GM19328 (cell line): Measurements from ENCODE around the gene NRF1.
"Not testable (repeated sequence)": the region's sequence is repeated elsewhere in the genome, so short reads cannot be mapped to it uniquely, and the experiment has no call there.

Experiments
- ATAC-seq: cut with Tn5 transposase; IDR thresholded peaks from one replicate; pipeline ENCODE4 v1.9.1; 2021; ENCODE audit warnings: mild to moderate bottlenecking, moderate library complexity; ENCODE audit not compliant: unreplicated experiment

NRF1 gene

DNA sequence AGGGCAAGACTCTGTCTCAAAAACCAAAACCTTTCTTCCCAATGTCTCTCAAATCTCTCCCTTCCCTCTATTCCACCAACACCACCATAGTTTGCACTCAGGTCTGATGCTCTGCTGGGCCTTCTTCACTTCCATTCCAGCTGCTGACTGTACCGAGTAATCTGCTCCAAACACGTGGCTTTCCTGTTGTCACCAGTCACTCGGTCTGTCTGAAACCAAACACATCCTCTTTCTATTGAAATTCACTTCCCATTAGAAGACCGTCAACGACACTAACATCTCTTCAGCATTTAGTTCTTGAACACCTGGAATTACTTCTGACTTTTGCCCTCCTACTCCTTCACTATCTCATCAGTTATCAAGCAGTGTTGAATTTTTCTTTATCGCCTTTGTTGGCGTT, 4.7 kb upstream of the NRF1 start:
- ATAC-seq: no peak

DNA sequence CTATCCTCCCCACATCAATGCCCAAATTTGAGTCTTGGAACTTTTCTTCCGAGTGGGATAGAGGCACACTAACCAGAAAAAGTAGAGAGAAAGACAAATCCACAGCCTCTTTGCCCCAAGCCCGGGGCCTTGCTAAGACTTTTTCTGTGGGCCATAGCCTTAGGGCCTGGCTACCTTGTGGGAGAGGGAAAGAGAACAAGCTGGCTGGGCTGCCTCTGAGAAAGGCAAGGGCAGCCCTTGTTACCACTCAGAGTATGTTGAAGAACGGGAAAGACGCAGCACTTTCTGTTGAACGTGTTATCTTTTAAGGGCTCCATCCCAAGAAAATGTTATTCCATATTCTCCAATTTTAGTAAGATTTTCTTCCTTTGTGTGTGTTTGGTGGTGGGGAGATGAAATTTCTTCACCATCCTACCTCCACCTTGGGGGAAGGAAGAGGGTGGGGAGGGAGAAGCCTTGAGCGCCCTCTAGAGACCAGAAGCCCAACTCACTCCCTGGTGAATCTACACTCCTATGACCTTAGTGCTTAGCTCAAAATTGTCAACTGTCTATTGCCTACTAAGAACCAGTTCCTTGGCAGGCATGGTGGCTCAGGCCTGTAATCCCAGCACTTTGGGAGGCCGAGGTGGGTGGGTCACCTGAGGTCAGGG, 3.9 kb upstream of the NRF1 start:
- ATAC-seq: no peak

DNA sequence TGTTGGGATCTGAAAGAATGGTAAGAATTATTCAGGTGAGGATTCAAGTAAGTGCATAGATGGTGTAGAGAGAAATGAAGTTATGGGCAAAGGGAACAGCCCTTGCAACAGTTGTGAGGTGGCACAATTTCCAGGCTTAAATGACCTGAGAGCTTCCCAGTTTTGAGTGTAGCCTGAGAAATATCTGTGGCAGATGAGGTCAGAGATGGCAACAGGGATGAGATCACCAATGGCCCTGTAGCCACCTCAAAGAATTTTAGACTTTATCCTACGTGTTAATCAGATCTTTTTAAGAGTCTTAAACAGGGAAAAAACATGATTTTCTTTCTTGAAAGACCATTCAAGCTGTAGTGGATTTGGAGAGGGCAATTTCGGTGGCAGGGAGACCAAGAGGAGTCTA, 1.9 kb upstream of the NRF1 start:
- no peak for ATAC-seq

DNA sequence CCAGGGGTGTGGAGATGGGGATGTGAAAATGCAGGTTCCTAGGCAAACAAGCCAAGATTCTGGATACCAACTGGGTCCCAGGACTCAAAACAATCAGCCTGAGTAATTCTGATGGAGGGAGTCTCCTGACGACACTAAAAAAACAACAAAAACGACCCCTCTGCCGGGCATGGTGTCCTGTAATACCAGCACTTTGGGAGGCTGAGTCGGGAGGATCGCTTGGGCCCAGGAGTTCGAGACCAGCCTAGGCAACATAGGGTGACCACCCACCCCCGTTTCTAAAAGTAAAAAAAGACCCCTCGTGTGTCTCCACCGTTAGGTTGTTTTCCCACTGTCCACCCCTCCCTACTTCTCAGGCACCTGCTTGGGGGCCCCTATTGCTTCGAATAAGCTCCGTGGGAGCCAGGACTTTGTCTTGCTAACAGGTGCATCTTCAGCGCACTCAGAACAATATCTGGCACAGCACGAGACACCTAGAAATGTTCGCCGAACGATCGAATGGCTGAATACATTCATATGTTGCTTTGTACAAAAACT, 743 bp upstream of the NRF1 start:
- ATAC-seq: no peak

DNA sequence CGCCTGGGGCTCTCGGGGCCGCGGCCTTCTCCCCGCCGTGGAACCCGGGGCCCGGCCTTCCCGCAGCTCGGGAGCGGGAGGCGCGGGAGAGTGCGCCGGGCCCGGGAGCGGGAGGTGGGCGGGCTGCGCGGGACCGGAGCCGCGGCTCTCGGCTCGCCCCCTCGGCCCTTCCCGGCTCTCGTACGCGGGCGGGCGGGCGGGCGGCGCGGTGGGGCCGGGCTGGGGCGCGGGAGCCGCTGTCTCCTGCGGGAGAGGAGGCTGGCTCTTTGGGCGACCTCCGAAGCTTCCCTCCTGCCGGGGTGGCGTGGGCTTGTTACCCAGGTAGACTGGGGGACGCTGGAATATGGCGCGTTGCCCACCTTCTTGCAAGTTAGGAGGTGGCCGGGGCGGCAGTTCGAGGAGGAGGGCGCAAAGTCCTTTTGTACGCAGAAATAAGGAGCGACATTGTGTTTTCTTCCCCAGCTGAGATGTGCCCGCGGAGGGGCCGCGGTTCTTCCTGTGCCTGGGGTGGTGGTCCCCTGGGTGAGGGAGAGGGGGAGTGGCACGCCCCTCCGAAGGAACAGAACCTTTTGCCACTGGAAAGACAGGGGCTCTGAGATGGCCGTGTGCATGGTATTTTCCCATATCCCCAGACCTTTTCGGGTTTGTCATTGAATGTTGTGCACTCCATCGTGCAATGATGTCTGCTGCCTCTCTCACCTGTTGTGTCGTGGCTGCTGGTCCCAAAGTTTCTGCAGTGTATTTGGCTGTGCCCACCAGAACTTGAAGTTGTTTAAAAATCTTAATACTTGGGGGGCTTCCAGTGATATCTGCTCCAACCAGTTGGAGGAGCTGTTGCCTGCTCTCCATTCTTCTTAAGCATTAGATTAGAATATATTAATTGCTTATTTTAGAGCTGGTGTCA, 844 bp downstream of the NRF1 start:
- ATAC-seq: peak; percentile 2

DNA sequence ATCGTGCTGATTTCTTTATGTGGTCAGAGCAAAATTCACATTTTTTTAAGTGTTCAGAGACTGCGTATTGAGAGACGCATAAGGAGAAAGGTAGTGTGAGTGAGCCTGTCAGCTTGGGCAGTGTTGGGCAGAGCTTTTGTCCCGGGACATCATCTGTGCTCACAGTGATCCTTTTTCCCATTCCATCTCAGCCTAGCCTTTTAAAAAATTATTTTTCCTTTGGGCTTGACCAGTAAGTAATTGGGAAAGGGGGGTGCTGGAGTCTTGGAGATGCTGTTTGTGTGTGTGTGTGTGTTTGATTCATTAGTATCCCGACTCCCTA, 1.5 kb downstream of the NRF1 start:
- ATAC-seq: no peak

DNA sequence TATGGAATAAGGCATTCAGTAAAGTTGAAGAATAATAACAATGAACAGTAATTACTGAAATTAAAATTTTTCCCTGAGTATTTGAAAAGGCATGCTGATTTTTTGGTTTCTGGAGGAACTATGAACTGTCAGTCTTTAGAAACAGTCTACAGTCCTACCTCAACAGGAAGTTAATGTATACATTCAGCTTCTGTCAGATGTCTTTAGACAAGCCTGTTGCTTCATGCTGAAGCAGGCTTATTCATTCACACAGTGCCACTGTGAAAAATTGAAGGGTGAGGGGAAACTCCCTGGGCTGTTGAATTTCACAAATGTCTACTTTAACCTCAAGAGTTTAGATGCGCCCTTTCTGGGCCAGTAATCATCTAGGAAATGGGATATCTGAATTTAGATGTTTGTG, 3.5 kb downstream of the NRF1 start:
- ATAC-seq: no peak

DNA sequence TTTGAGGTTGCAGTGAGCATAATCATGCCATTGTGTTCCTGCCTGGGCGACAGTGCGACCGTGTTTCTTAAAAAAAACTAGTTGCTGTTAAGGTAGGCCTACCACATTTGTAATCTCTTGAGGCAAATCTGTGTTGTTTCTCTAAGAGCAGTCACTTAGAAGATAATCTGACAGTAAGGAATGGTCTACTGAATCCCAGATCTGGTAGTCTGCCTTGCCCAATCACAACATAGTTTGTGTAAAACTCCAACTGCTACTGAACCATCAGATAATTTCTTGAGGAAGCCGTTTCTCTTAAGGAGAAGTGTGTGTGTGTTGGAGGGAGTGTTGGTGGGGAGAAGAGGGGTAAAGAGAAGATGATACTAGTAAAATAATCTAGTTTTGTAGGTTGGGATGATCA, 5.0 kb downstream of the NRF1 start:
- no peak for ATAC-seq

DNA sequence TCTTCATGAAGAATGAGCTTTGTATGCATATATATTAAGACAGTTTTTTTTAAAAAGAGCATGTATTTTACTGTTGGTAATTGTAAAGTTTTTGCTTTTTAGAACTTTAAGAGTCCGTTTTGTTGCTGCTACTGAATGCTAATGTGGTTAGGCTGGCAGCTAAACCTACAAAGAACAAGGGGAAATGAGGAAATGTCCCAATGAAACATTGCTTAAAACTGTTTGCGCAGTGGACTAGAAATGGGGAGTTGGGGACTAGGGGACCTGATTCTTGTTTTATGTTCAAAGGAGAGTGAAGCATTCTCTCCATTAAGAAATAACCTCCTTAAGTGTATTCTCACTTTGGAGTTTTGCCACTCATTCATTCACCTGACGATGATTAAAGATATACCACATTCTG, 5.7 kb downstream of the NRF1 start:
- ATAC-seq: no peak

DNA sequence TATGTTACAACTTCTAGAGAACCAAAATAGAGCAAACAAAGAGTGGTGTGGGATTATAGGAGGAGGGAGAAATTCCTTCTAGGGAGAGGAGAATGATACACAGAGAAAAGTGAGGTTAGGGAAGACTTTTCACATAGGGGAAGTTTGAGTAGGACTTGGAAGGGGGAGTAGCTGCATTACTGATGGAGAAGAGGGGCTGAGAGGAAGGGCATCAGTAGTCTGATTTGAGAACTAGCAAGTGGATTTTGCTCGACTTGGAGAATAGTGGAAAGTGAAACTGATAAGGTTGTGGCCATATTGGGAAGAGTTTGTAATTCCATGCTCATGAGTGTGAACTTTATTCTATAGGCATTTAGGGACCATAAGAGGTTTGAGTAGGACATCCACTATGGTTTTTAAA, 6.1 kb downstream of the NRF1 start:
- ATAC-seq: no peak

DNA sequence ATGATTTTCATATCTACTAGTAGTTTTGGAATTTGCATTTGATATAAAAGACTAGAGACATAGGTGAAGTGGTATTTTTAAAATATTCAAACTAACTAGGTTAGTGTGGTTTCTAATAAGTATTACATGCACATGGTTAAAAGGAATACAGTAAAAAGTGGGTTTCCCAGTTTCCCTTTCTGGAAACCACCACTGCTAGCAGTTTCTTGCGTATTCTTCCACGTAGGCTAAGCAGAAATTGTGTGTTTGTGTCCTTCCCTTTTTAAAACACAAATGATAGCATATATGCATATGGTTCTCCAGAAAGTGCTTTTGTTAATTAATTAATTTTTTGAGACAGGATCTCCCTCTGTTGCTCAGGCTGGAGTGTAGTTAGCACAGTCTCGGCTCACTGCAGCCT, 15.4 kb downstream of the NRF1 start:
- ATAC-seq: no peak

DNA sequence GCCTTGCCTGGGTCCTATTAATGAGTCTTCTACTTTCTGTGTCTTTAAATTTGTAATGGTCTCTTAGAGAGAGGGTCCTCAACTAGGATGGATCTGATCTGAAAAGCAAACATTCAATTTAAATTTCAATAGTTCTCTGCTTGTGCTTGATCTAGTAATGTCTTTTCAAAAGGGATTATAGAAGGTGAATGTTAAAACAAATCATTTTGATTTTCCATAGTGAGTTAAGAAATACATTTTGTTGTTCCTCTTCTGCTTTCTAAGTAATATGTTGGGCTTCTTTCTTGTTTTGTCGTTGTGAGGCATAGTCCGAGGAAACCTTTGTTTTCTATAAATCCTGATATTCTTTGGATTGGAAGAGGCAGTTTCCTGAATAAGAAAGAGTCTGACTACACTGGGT, 18.8 kb downstream of the NRF1 start:
- ATAC-seq: no peak

DNA sequence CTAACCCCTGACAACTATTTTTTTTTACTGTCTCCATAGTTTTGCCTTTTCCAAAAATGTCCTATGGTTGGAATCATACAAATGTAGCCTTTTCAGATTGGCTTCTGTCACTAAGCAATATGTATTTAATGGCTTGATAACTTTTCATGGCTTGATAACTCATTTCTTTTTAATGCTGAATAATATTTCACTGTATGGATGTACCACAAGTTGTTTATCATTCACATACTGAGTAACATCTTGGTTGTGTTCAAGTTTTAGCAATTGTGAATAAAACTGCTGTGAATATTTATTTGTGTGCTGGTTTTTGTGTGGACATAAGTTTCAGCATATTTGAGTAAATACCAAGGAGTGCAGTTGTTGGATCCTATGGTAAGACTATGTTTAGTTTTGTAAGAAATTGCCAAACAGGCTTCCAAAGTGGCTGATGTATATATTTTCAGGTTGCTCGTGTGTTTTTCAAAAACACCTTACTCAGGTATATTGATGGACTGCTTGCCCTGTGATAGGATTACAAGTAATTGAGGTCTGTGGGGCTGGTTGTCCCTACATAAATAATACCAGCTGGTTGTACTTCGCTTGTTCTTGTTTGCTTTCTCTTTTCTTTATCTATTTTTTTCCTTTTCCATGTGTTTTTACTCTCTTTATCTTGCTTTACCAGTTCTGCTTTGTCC, 23.0 kb downstream of the NRF1 start:
- no peak for ATAC-seq

DNA sequence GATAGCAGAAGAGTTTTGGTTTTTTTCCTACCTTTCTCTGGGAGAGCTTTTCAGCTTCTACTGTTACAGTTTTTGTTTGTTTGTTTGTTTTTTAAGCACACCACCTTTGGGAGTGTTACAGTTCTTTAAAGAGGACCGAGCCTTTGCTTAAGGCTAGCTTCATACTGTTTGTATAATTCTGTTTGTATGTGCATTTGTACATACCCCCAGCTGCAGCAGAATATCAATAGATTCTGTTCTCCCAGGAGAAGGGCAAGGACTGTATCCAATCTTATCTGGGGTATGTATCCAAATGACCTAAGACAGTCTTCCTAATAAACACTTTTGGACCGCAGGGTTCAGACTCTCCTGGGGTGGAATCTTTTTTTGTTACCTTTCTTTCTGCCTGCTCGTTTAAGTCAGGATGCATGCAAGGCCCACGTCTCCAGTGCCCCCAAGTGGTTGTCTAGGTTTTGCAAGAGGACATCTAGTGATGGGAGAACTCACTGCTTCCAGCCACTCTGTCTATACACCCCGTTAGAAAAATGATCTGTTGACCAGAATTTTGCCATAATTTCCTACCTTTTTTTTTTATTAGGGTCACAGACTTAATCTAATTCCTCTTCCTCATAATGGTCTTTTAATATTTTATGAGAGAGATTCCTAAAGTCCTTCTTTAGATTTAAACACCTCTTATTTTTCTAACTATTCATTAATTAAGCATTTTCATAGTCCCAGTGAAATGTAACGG, 23.9 kb downstream of the NRF1 start:
- peak; percentile 70 for ATAC-seq

DNA sequence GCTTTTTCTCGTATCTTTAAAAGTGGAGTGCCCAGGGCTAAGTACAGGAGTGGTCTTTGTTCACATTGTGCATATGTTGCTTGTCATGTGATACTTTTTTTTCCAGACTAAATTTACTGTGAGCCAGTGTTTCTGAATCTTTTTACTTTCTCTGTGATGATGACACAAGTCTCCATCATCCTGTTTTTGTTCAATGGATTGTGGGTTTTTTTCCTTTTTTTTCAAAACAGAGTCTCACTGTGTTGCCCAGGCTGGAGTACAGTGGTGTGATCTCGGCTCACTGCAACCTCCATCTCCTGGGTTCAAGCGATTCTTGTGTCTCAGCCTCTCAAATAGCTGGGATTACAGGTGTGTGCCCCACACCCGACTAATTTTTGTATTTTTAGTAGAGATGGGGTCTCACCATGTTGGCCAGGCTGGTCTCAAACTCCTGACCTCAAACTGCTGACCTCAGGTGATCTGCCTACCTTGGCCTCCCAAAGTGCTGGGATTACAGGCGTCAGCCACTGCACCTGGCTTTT, 24.6 kb downstream of the NRF1 start:
- ATAC-seq: not testable (repeated sequence)

DNA sequence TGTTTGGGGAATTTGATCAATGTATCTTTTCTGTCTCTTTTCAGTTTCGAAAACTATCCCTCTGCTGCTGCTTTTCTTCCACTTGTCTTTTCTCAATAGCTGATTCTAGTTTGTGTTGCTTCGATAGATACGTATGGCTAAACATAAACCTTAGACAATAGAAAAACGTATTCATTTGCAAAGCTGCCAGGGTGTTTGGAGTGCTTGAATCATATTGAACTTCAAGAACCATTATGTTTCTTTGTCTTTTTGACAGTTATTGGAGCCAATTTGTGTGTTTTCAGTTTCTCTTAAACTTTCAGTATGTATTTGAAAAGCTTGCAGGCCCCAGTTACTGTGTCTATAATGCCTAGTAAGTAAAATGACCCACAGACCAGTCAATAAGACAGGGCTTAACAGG, 25.1 kb downstream of the NRF1 start:
- ATAC-seq: no peak

DNA sequence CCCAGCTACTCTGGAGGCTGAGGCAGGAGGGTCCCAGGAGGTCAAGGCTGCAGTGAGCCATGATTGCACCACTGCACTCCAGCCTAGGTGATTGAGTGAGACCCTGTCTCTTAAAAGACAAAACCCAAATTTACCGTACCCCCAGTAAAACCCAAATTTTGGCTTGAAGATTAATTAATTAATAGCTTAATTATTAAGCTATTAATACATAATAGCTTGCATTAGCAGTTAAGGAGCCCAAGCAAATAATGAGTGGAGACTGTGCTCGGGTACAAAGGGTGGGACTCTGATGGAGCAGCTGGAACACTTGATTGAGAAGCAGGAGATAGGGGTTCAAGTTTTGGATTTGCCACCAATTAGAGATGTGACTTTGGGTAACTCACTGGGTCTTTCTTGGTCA, 28.9 kb downstream of the NRF1 start:
- ATAC-seq: no peak

DNA sequence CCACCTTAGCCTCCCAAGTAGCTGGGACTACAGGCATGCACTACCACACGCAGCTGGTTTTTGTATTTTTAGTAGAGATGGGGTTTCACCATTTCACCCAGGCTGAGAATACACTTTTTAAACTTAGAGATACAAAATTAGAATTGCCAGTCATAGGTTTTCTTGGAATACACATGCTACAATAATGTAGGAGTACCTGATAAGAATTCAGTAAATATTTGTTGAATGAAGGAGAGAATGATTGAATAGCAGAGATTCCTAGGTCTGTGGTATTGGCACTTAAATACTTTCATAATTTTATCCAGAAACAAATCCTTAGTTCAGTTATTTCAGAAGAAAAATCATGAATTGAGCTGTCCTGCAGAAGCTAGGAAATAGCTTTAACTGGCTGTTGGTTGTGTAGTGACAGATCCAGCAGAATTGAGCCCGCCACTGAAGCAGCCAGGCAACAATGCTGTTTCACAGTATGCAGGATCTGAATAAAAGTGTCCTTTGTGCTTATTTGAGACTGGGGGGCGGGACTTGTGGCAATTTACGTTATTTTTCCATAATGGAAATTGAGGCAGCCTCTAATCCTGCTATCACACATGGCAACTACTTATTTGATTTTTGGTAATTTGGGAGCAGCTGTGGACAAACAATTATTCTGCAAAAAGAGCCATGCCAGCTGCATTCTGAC, 31.5 kb downstream of the NRF1 start:
- ATAC-seq: no peak

DNA sequence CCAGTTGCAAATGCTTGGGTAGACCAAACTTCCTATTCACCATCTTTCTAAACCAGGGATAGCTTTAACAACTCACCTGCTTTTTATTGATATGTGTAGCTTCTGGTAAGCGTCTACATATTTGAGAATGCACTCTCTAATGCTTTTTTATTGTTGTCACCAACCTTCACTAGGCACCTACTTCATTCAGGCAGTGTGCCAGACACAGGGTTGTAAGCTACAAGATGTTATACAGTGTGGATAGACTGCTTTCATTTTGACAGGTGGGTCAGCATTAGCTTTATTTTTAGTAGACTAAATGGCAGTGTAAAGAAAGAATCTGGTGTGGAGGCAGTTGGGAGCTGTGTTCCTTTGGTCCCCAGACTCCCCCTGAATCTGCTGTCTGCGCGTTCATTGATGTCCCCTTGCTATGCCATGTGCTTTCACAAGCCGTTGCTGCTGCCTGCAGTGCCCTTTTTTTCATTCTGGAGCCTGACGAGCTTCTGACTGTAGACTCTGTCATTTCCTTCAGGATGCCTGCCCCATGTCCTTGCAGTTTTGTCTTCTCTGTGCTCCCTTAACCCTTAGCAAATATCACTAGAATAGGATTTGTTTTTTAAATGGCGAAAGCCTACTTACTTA, 32.1 kb downstream of the NRF1 start:
- ATAC-seq: no peak

DNA sequence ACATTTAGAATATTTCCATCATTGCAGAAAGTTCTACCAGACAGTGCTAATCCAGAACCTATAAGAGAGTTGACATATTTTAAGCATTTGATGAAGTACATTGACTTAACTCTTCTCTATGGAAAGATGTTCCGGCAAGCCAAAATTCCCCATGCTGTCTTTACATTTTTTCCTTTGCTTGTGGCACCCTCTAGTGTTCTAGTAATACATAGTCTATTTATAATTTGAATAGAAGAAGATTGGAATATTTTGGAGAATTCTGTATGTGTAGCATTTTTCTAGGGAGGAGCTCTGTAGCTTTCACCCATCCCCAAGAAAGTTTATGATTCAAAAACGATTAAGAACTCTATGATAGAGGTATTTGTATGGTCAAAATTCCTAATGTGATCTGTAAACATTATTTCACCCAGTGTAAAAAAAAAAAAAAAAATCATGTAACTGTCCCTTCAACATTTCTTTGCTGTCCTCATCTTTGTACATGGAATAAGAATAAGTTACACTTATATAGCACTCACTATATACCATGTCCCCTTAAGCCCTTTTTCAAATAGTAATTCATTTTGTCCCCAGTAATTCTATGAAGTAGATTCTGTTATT, 33.2 kb downstream of the NRF1 start:
- ATAC-seq: no peak
